Left cardiac atrium (tissue), 4 donors: ENCODE results near the gene FANCL. TPM values are rescaled to one million over a fixed set of nuclear protein-coding genes. Genes with fewer than 3 reads are reported as not detected.
"Not testable (repeated sequence)": the region's sequence is repeated elsewhere in the genome, so short reads cannot be mapped to it uniquely, and the experiment has no call there.

ENCODE experiments used
- ATAC-seq, 2 donors: fragments of 200-7000 bp; cut with Tn5 transposase; one replicate each; pipeline ENCODE4 v1.9.1; 2020; ENCODE audit warnings: mild to moderate bottlenecking in 2 of 2, moderate library complexity in 2 of 2
- DNase-seq: peaks from one replicate; pipeline ENCODE4 v3.0.0-alpha.2; 2020
- intact Hi-C, 2 donors: fragments of 100-400 bp; cut with DNase I; formaldehyde crosslinking; loops; one replicate each; pipeline versions ENCODE4 v1.14.1 to v1.15.1; 2022 to 2023
- long read RNA-seq: library from polyadenylated mRNA; unstranded; transcript quantifications from one replicate; pipeline ENCODE4 v2.0.0, GENCODE V29; 2021
- total RNA-seq, 2 donors: library from RNA; stranded (reverse); fragmentation: NEBNext Ultra II Directional; extraction: Animal tissue kit (Norgen Biotek cat#: 25700); gene quantifications; one replicate each; pipeline ENCODE4 v1.2.1, GENCODE V29; 2021
- donor health status: DM: no; HTN: yes; CAD: no.
- donor health status: DM: no; HTN: yes; CAD: no; lungs with severe emphysema.
- donor health status: DM: yes; HTN: yes; CAD: no.
- donor health status: Dilated cardiomyopathy.

The FANCL gene
- total RNA-seq: 10 to 100 TPM; 12.9 to 13.7 TPM
- long read RNA-seq, partial matches to known transcripts: 0 of 5 reads
- long read RNA-seq, other reads (novel, unspliced or antisense): 0 of 5 reads

- DNase-seq: peak; percentile 93
- peak; percentile 98 to 99 for ATAC-seq
- intact Hi-C loops: loop anchor here in 1 of 2 donors (10.0 kb wide), 1 partner anchor 196 kb away; the partner anchor contains the start of gene VRK2
These were observed at the start of gene FANCL for GRCh38 chr2:58240670-58241545. FANCL (minus strand) TSS chr2:58241325; CDS start chr2:58241313, 12 bp downstream.

- no peak for ATAC-seq
- DNase-seq: no peak
- intact Hi-C loops: no loop called here
These were observed 47.9 kb upstream of the FANCL start for GRCh38 chr2:58289029-58289428.

GRCh38 chr2:58283931-58284330 lies 42.8 kb upstream of the FANCL start:
- ATAC-seq (no peak), DNase-seq (no peak)
- intact Hi-C loops: no loop called here

- DNase-seq, ATAC-seq: not testable (repeated sequence)
These were observed 34.0 kb upstream of the FANCL start for GRCh38 chr2:58275144-58275543.

GRCh38 chr2:58271826-58272225 lies 30.7 kb upstream of the FANCL start:
- intact Hi-C loops: no loop called here
- DNase-seq (no peak), ATAC-seq (no peak)

More at GRCh38 chr2:58275144-58275543, 34.0 kb upstream of the FANCL start:
- intact Hi-C loops: not testable (repeated sequence)

GRCh38 chr2:58268685-58269084 lies 27.6 kb upstream of the FANCL start:
- DNase-seq (no peak), ATAC-seq (no peak)
- intact Hi-C loops: no loop called here

- ATAC-seq (no peak), DNase-seq (no peak)
- intact Hi-C loops: no loop called here
These were observed 25.1 kb upstream of the FANCL start for GRCh38 chr2:58266211-58266610.

- no peak for DNase-seq
- ATAC-seq: no peak
- intact Hi-C loops: no loop called here
These were observed 20.1 kb upstream of the FANCL start for GRCh38 chr2:58261209-58261608.

GRCh38 chr2:58258456-58258855 lies 17.3 kb upstream of the FANCL start:
- DNase-seq, intact Hi-C loops: not testable (repeated sequence)

GRCh38 chr2:58251331-58252201 lies 10.4 kb upstream of the FANCL start:
- intact Hi-C loops, ATAC-seq, DNase-seq: not testable (repeated sequence)

More at GRCh38 chr2:58258456-58258855, 17.3 kb upstream of the FANCL start:
- not testable (repeated sequence) for ATAC-seq

GRCh38 chr2:58241546-58241864 lies 380 bp upstream of the FANCL start:
- intact Hi-C loops: loop anchor here in 1 of 2 donors (10.0 kb wide), 1 partner anchor 197 kb away; the partner anchor contains the start of gene VRK2
- ATAC-seq: no peak
- no peak for DNase-seq

- intact Hi-C loops: no loop called here
- DNase-seq: no peak
- no peak for ATAC-seq
These were observed 1.7 kb downstream of the FANCL start for GRCh38 chr2:58239243-58239925.

GRCh38 chr2:58237741-58238140 lies 3.4 kb downstream of the FANCL start:
- intact Hi-C loops: no loop called here

GRCh38 chr2:58235984-58236383 lies 5.1 kb downstream of the FANCL start:
- ATAC-seq (no peak), DNase-seq (no peak)
- intact Hi-C loops: no loop called here

More at GRCh38 chr2:58237741-58238140, 3.4 kb downstream of the FANCL start:
- ATAC-seq (no peak), DNase-seq (no peak)

GRCh38 chr2:58235170-58235569 lies 6.0 kb downstream of the FANCL start:
- no peak for ATAC-seq
- intact Hi-C loops: no loop called here
- DNase-seq: no peak

- intact Hi-C loops: no loop called here
- ATAC-seq: no peak
These were observed 12.8 kb downstream of the FANCL start for GRCh38 chr2:58228299-58228698.

GRCh38 chr2:58227171-58227917 lies 13.8 kb downstream of the FANCL start:
- DNase-seq (no peak), ATAC-seq (no peak)

More at GRCh38 chr2:58228299-58228698, 12.8 kb downstream of the FANCL start:
- DNase-seq: no peak

GRCh38 chr2:58221909-58222308 lies 19.2 kb downstream of the FANCL start:
- no peak for DNase-seq
- intact Hi-C loops: no loop called here
- ATAC-seq: no peak

More at GRCh38 chr2:58227171-58227917, 13.8 kb downstream of the FANCL start:
- intact Hi-C loops: no loop called here
